Muscle layer of colon (tissue), 2 donors: Measurements from ENCODE around the gene CACNA1C.

ENCODE experiments used
- H3K27ac ChIP-seq: one replicate; pipeline ENCODE4 v1.7.0; 2013; ENCODE audit warnings: low read depth, mild to moderate bottlenecking, low read length, moderate library complexity
- H3K27me3 ChIP-seq, 2 donors: one replicate each; pipeline ENCODE4 v1.7.0; 2013; ENCODE audit warnings: low read length in 2 of 2, mild to moderate bottlenecking in 2 of 2; ENCODE audit not compliant: insufficient read depth in 2 of 2, control insufficient read depth in 1 of 2
- H3K36me3 ChIP-seq: one replicate; pipeline ENCODE4 v1.7.0; 2013; ENCODE audit warnings: mild to moderate bottlenecking, low read length; ENCODE audit not compliant: insufficient read depth
- H3K4me1 ChIP-seq: one replicate; pipeline ENCODE4 v1.7.0; 2013; ENCODE audit warnings: mild to moderate bottlenecking, low read length; ENCODE audit not compliant: insufficient read depth
- H3K4me3 ChIP-seq, 2 donors: one replicate each; pipeline ENCODE4 v1.7.0; 2013; ENCODE audit warnings: low read length in 2 of 2, low read depth in 1 of 2, mild to moderate bottlenecking in 1 of 2, moderate library complexity in 1 of 2
- H3K9ac ChIP-seq: one replicate; pipeline ENCODE4 v1.7.0; 2013; ENCODE audit warnings: low read length
- H3K9me3 ChIP-seq: one replicate; pipeline ENCODE4 v1.7.0; 2013; ENCODE audit warnings: mild to moderate bottlenecking, low read length
- donor health status: abdominal sarcoma.
- donor health status: Adenocarcinoma of cecum.

The CACNA1C gene

DNA sequence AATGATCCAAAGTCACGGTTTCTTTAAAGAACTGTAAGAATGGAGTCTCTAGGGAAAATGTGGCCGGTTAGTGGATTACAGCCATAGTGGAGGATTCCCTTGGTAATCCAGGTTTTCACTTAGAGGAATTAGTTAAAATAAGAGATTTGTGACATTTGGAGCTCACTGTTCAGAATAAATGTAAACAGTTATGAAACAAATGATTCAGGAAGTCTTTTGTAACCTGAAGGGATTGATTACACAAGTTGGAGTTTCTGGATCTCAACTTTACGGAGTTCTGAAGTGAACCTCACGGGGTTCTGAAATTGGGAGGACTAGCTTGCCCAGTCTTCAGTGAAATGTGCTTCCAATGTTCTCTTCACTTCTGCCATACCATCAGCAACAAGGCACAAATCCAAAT is 507.6 kb downstream of the CACNA1C start:
- H3K4me3 ChIP-seq = no peak overlapping the region
- no peaks in the 10 kb centered on the region for H3K4me1 ChIP-seq
- H3K9ac ChIP-seq = no peak overlapping the region
- H3K27ac ChIP-seq = no peak overlapping the region
- H3K36me3 ChIP-seq = peaks cover 43% of the 10 kb centered on the region
- no peaks in the 10 kb centered on the region for H3K27me3 ChIP-seq
- no peaks in the 10 kb centered on the region for H3K9me3 ChIP-seq

- Histone ChIP-seq H3K9me3 (no peaks in the 10 kb centered on the region), H3K9ac (no peak overlapping the region), H3K27me3 (no peaks in the 10 kb centered on the region), H3K4me1 (no peaks in the 10 kb centered on the region), H3K4me3 (no peak overlapping the region), H3K27ac (no peak overlapping the region), H3K36me3 (peaks cover 34% of the 10 kb centered on the region)
Measured at GRCh38 chr12:2561367-2561766, 508.6 kb downstream of the CACNA1C start.

DNA sequence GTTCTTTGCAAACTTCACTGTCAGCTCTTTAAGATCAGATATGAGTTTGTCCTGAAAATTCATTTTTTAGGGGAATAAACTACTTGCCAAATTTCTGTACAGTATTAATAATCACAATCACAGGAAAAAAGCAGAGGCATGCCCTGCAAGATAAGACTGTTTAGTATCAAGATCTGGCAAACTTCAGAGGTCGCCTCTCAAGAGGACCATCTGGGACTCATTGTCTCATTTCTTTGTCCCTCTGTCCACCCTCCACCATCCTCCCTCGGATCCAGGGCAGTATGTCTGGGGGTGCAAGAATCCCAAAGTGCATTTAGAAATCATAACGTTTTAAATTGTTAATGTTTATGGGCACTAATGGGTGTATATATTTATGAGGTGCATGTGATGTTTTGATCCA is 509.6 kb downstream of the CACNA1C start:
- H3K36me3 ChIP-seq = peaks cover 35% of the 10 kb centered on the region
- no peak overlapping the region for H3K4me3 ChIP-seq
- H3K9me3 ChIP-seq = no peaks in the 10 kb centered on the region
- no peak overlapping the region for H3K27ac ChIP-seq
- H3K27me3 ChIP-seq = no peaks in the 10 kb centered on the region
- H3K4me1 ChIP-seq = no peaks in the 10 kb centered on the region
- H3K9ac ChIP-seq = no peak overlapping the region

DNA sequence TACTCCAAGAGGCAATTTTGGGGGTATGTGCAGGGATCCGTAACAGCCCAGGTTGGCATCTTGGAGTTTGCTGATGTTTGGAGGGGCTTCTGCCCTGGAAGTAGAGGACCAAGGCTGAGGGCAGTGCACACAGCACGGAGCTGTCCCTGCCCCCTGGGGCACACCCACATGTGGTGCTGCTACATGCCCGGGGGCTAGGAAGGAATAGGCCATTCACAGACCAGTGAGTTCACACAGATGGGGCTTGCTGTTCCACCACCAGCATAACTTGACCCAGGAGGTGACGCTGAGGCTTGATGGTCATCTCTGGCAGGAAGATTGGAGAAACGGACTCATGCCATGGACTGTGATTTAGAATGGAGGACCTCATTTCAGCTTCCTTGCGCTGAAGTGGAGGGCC is 510.9 kb downstream of the CACNA1C start:
- H3K27ac ChIP-seq = no peak overlapping the region
- no peaks in the 10 kb centered on the region for H3K27me3 ChIP-seq
- no peaks in the 10 kb centered on the region for H3K9me3 ChIP-seq

DNA sequence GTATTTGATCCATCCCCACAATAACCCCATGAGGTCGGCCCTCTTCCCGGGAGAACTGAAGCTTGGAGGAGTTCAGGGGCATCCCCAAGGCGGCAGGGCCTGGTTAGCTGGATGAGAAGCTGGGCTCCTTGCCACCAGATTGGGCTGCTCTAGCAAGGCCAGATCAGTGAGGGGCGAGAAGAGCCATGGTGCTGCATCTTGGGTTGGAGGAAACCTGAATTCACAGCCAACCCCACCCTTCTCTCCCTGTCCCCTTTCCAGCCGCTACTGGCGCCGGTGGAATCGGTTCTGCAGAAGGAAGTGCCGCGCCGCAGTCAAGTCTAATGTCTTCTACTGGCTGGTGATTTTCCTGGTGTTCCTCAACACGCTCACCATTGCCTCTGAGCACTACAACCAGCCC is 513.4 kb downstream of the CACNA1C start:
- H3K27ac ChIP-seq = no peak overlapping the region
- H3K4me1 ChIP-seq = no peaks in the 10 kb centered on the region
- no peaks in the 10 kb centered on the region for H3K27me3 ChIP-seq
- H3K4me3 ChIP-seq = no peak overlapping the region
- no peaks in the 10 kb centered on the region for H3K9me3 ChIP-seq
- no peak overlapping the region for H3K9ac ChIP-seq
- H3K36me3 ChIP-seq = peaks cover 38% of the 10 kb centered on the region

More for the DNA sequence above, 510.9 kb downstream of the CACNA1C start:
- H3K4me3 ChIP-seq = no peak overlapping the region
- no peaks in the 10 kb centered on the region for H3K4me1 ChIP-seq
- H3K36me3 ChIP-seq = peaks cover 29% of the 10 kb centered on the region
- no peak overlapping the region for H3K9ac ChIP-seq

GRCh38 chr12:2567711-2568110 is 514.9 kb downstream of the CACNA1C start:
- Histone ChIP-seq H3K4me1 (no peaks in the 10 kb centered on the region), H3K9ac (no peak overlapping the region), H3K36me3 (peaks cover 37% of the 10 kb centered on the region), H3K27me3 (no peaks in the 10 kb centered on the region), H3K9me3 (no peaks in the 10 kb centered on the region), H3K27ac (no peak overlapping the region), H3K4me3 (no peak overlapping the region)

DNA sequence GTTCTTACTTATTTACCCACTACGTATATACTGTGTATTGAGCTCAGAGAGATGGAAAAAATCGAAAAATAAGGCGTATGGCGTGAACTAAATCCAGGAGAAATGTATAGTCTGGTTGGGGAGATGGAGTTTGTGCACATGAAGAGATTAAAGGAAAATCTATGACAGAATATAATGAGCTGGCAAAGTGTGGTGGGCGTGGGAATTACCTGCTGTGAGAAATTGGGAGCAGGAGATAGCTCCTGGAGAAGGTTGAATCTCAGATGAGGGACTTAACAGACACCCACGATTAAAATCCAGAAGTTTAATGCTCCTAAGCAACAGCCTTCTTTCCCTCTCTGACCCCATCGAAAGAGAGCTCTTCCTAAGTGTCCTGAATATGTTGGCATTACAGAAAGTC is 517.8 kb downstream of the CACNA1C start:
- Histone ChIP-seq H3K9ac (no peak overlapping the region), H3K27ac (no peak overlapping the region), H3K9me3 (no peaks in the 10 kb centered on the region), H3K27me3 (no peaks in the 10 kb centered on the region), H3K36me3 (peaks cover 36% of the 10 kb centered on the region), H3K4me1 (no peaks in the 10 kb centered on the region), H3K4me3 (no peak overlapping the region)

DNA sequence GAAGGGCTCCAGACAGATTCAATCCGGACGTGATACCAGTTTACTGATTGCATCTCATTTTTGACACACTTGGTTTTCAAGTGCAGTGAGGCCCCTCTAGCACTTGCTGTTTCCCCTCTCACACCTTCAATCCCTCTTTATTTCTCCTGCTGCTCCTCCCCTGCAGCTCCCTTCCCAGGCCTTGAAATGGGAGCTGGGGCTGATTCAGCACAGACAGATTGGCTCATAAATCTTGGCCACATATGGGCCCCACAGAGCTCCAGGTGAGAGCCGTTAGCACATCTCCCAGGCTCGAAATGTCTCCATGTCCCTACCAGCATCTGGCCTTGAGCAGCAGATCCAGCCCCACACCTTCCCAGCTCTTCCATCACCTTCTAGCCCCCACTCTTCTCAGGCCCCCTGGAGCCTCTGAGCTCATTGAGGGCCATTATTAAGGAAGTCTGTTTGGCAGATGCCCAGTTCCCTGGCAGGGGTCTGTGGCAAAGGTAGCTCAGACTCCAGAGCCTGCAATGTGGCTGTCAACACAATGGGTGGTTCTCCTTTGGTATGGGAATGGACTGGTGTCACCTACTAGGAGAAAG is 521.7 kb downstream of the CACNA1C start:
- Histone ChIP-seq H3K9me3 (no peaks in the 10 kb centered on the region), H3K27ac (no peak overlapping the region), H3K36me3 (peaks cover 39% of the 10 kb centered on the region), H3K4me3 (no peak overlapping the region), H3K27me3 (no peaks in the 10 kb centered on the region), H3K9ac (no peak overlapping the region), H3K4me1 (no peaks in the 10 kb centered on the region)

- Histone ChIP-seq H3K4me3 (no peak overlapping the region), H3K9me3 (no peaks in the 10 kb centered on the region), H3K9ac (no peak overlapping the region), H3K4me1 (peaks cover 5% of the 10 kb centered on the region), H3K36me3 (peaks cover 33% of the 10 kb centered on the region), H3K27me3 (no peaks in the 10 kb centered on the region), H3K27ac (no peak overlapping the region)
Measured at GRCh38 chr12:2575245-2575644, 522.5 kb downstream of the CACNA1C start.

- Histone ChIP-seq H3K9ac (no peak overlapping the region), H3K36me3 (peaks cover 23% of the 10 kb centered on the region), H3K27me3 (no peaks in the 10 kb centered on the region), H3K27ac (no peak overlapping the region), H3K4me3 (no peak overlapping the region), H3K4me1 (peaks cover 10% of the 10 kb centered on the region), H3K9me3 (no peaks in the 10 kb centered on the region)
Measured at GRCh38 chr12:2578211-2578610, 525.4 kb downstream of the CACNA1C start.

GRCh38 chr12:2578772-2579171 is 526.0 kb downstream of the CACNA1C start:
- Histone ChIP-seq H3K9ac (no peak overlapping the region), H3K27ac (no peak overlapping the region), H3K36me3 (peaks cover 27% of the 10 kb centered on the region), H3K27me3 (no peaks in the 10 kb centered on the region), H3K4me3 (no peak overlapping the region), H3K4me1 (peaks cover 10% of the 10 kb centered on the region), H3K9me3 (no peaks in the 10 kb centered on the region)

DNA sequence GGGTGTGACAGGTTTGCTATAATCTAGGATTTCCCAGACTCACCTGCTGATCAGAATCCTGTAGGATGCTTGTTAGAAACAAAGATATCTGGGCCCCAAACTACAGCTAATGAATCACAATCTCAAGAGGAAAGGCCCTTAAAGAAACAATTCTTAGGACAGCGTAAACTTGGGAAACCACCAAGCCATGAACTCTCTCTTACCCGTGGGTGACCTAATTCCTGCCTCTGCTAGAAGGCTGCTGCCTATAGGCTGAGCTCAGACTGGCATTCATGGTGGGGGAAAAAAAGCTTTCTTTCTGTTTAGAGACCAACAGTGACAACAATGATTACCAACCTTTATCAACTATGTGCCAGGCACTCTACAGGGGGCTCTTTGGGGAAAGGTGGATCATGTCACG is 528.0 kb downstream of the CACNA1C start:
- Histone ChIP-seq H3K9ac (no peak overlapping the region), H3K27me3 (no peaks in the 10 kb centered on the region), H3K27ac (no peak overlapping the region), H3K4me3 (no peak overlapping the region), H3K4me1 (peaks cover 10% of the 10 kb centered on the region), H3K9me3 (no peaks in the 10 kb centered on the region), H3K36me3 (peaks cover 42% of the 10 kb centered on the region)
